Measurements from ENCODE around the gene RFX4. TPM values are rescaled to one million over a fixed set of nuclear protein-coding genes. Genes with fewer than 3 reads are reported as not detected.

RFX4 gene
- polyA plus RNA-seq, 2 of the 4 experiments (the other 2 are of a cell fraction) = not detected

DNA sequence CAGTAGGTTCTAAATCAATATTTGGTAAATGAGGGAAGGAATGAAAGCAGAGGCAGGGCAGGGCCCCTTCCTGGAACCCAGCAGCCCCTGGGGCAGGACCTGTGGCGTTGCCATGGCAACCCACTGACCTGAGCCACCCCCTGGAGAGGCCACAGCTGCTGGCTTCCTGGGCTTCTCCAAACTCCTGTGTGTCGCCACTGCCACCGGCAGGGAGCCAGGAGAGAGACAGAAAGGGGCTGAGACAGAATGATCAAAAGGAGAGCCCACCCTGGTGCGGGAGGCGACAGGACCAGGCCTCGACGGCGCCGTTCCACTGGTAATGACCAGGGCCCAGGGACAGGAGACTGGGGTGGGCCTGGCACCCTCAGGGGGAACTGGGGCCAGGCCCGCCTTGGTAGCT is 18.2 kb downstream of the RFX4 start:
- DNase-seq (ENCODE audit: low read depth in 1 of 2, low spot score in 1 of 2) = no peak
- WGBS (ENCODE audit: missing lambda C conversion rate) = 74% methylated on average over 10 of the region's 10 CpGs
- no peak overlapping the region for H3K4me3 ChIP-seq
- ChIA-PET CTCF (interaction anchor here (0.9 kb wide), 1 partner anchor 20 kb away, joined by 3 read pairs; no protein-coding TSS in a partner anchor), POLR2A (no interaction called here)
- H3K27ac ChIP-seq = no peak overlapping the region
- H3K4me2 ChIP-seq = no peak overlapping the region
- FAIRE-seq = no peak
- no peaks in the 10 kb centered on the region for H3K4me1 ChIP-seq
- H3K9me3 ChIP-seq = no peaks in the 10 kb centered on the region
- no peak for TF ChIP-seq CEBPB (IDR thresholded peaks at IDR 0.05)
- no peak for TF ChIP-seq GATA3 (IDR thresholded peaks at IDR 0.05; ENCODE audit: borderline replicate concordance)
- no peak for TF ChIP-seq ZC3H11A (IDR thresholded peaks at IDR 0.05)
- TF ChIP-seq, protein P1, sequence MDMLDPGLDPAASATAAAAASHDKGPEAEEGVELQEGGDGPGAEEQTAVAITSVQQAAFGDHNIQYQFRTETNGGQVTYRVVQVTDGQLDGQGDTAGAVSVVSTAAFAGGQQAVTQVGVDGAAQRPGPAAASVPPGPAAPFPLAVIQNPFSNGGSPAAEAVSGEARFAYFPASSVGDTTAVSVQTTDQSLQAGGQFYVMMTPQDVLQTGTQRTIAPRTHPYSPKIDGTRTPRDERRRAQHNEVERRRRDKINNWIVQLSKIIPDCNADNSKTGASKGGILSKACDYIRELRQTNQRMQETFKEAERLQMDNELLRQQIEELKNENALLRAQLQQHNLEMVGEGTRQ (IDR thresholded peaks at IDR 0.05) = no peak
- TF ChIP-seq HEYL (CRISPR knock-in tag; IDR thresholded peaks at IDR 0.05) = no peak
- TF ChIP-seq, protein P2, sequence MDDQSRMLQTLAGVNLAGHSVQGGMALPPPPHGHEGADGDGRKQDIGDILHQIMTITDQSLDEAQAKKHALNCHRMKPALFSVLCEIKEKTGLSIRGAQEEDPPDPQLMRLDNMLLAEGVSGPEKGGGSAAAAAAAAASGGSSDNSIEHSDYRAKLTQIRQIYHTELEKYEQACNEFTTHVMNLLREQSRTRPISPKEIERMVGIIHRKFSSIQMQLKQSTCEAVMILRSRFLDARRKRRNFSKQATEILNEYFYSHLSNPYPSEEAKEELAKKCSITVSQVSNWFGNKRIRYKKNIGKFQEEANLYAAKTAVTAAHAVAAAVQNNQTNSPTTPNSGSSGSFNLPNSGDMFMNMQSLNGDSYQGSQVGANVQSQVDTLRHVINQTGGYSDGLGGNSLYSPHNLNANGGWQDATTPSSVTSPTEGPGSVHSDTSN (IDR thresholded peaks at IDR 0.05) = no peak
- no peak for TF ChIP-seq MYC (IDR thresholded peaks at IDR 0.05; ENCODE audit: borderline replicate concordance, low read length)
- TF ChIP-seq, protein P3, sequence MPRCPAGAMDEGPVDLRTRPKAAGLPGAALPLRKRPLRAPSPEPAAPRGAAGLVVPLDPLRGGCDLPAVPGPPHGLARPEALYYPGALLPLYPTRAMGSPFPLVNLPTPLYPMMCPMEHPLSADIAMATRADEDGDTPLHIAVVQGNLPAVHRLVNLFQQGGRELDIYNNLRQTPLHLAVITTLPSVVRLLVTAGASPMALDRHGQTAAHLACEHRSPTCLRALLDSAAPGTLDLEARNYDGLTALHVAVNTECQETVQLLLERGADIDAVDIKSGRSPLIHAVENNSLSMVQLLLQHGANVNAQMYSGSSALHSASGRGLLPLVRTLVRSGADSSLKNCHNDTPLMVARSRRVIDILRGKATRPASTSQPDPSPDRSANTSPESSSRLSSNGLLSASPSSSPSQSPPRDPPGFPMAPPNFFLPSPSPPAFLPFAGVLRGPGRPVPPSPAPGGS (IDR thresholded peaks at IDR 0.05) = no peak
- TF ChIP-seq JUN (IDR thresholded peaks at IDR 0.05) = no peak
- TF ChIP-seq, protein P4, sequence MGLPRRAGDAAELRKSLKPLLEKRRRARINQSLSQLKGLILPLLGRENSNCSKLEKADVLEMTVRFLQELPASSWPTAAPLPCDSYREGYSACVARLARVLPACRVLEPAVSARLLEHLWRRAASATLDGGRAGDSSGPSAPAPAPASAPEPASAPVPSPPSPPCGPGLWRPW (IDR thresholded peaks at IDR 0.05) = no peak
- TF ChIP-seq NFE2L2 (conservative IDR thresholded peaks at IDR 0.05; ENCODE audit: low read length) = no peak
- TF ChIP-seq PHF8 (IDR thresholded peaks at IDR 0.05; ENCODE audit: borderline replicate concordance, low read depth) = no peak
- no peak for TF ChIP-seq TFCP2L1 (CRISPR knock-in tag; IDR thresholded peaks at IDR 0.05)
- no peak for TF ChIP-seq ZNF302 (CRISPR knock-in tag; IDR thresholded peaks at IDR 0.05)
- TF ChIP-seq FOXS1 (CRISPR knock-in tag; IDR thresholded peaks at IDR 0.05) = no peak
- no peak for TF ChIP-seq RARB (CRISPR knock-in tag; IDR thresholded peaks at IDR 0.05)
- TF ChIP-seq FOSB (CRISPR knock-in tag; IDR thresholded peaks at IDR 0.05) = no peak
- no peak for TF ChIP-seq CBX8 (IDR thresholded peaks at IDR 0.05)
- no peak; a peak in 1 of 6 replicates for ATAC-seq

DNA sequence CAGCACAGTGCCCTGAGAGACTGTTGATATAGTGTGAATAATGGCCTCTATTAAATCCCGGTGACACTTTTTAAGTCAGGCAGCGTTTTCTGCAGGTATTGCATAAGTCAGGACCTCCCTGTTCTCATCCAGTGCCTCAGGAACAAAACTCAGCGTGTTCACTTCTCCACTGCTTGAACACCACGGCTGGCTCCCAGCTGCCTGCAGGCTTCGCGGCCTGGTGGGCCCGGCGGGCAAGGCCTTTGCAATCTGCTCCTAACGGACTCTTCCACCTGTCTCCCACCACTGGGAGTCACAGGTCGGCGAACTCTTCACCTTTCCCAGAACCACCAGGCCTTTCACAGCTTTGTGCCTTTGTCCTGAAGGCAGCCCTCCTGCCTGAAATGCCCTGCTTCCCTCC is 18.7 kb downstream of the RFX4 start:
- DNase-seq (ENCODE audit: low read depth in 1 of 2, low spot score in 1 of 2) = no peak
- CTCF ChIA-PET = no interaction called here
- Histone ChIP-seq H3K4me2 (no peak overlapping the region), H3K4me1 (no peaks in the 10 kb centered on the region), H3K9me3 (no peaks in the 10 kb centered on the region), H3K4me3 (no peak overlapping the region), H3K27ac (no peak overlapping the region)
- no peak for ATAC-seq
- POLR2A ChIA-PET = no interaction called here
- 78% methylated on average over 11 of the region's 11 CpGs for WGBS (ENCODE audit: missing lambda C conversion rate)
- TF ChIP-seq, protein P5, sequence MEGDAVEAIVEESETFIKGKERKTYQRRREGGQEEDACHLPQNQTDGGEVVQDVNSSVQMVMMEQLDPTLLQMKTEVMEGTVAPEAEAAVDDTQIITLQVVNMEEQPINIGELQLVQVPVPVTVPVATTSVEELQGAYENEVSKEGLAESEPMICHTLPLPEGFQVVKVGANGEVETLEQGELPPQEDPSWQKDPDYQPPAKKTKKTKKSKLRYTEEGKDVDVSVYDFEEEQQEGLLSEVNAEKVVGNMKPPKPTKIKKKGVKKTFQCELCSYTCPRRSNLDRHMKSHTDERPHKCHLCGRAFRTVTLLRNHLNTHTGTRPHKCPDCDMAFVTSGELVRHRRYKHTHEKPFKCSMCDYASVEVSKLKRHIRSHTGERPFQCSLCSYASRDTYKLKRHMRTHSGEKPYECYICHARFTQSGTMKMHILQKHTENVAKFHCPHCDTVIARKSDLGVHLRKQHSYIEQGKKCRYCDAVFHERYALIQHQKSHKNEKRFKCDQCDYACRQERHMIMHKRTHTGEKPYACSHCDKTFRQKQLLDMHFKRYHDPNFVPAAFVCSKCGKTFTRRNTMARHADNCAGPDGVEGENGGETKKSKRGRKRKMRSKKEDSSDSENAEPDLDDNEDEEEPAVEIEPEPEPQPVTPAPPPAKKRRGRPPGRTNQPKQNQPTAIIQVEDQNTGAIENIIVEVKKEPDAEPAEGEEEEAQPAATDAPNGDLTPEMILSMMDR (IDR thresholded peaks at IDR 0.05) = no peak
- TF ChIP-seq CHD2 (IDR thresholded peaks at IDR 0.05; ENCODE audit: low read length, partially characterized antibody) (no peak), GATA3 (IDR thresholded peaks at IDR 0.05; ENCODE audit: borderline replicate concordance) (no peak), HOXB13 (CRISPR knock-in tag; IDR thresholded peaks at IDR 0.05; ENCODE audit: low read depth) (no peak), TFCP2L1 (CRISPR knock-in tag; IDR thresholded peaks at IDR 0.05) (no peak), NPAS2 (CRISPR knock-in tag; IDR thresholded peaks at IDR 0.05; ENCODE audit: borderline replicate concordance) (no peak), EHMT2 (IDR thresholded peaks at IDR 0.05; ENCODE audit: low read depth) (no peak), PHF8 (IDR thresholded peaks at IDR 0.05; ENCODE audit: borderline replicate concordance, low read depth) (no peak), KDM5A (IDR thresholded peaks at IDR 0.05) (no peak)
- TF ChIP-seq, protein P6, sequence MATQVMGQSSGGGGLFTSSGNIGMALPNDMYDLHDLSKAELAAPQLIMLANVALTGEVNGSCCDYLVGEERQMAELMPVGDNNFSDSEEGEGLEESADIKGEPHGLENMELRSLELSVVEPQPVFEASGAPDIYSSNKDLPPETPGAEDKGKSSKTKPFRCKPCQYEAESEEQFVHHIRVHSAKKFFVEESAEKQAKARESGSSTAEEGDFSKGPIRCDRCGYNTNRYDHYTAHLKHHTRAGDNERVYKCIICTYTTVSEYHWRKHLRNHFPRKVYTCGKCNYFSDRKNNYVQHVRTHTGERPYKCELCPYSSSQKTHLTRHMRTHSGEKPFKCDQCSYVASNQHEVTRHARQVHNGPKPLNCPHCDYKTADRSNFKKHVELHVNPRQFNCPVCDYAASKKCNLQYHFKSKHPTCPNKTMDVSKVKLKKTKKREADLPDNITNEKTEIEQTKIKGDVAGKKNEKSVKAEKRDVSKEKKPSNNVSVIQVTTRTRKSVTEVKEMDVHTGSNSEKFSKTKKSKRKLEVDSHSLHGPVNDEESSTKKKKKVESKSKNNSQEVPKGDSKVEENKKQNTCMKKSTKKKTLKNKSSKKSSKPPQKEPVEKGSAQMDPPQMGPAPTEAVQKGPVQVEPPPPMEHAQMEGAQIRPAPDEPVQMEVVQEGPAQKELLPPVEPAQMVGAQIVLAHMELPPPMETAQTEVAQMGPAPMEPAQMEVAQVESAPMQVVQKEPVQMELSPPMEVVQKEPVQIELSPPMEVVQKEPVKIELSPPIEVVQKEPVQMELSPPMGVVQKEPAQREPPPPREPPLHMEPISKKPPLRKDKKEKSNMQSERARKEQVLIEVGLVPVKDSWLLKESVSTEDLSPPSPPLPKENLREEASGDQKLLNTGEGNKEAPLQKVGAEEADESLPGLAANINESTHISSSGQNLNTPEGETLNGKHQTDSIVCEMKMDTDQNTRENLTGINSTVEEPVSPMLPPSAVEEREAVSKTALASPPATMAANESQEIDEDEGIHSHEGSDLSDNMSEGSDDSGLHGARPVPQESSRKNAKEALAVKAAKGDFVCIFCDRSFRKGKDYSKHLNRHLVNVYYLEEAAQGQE (IDR thresholded peaks at IDR 0.05) = no peak
- TF ChIP-seq, protein P7, sequence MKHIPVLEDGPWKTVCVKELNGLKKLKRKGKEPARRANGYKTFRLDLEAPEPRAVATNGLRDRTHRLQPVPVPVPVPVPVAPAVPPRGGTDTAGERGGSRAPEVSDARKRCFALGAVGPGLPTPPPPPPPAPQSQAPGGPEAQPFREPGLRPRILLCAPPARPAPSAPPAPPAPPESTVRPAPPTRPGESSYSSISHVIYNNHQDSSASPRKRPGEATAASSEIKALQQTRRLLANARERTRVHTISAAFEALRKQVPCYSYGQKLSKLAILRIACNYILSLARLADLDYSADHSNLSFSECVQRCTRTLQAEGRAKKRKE (CRISPR knock-in tag; IDR thresholded peaks at IDR 0.05; ENCODE audit: low read depth) = no peak
- FAIRE-seq = no peak

All from A549 (cell line).